Measurements from ENCODE around the gene TICAM1. TPM values are rescaled to one million over a fixed set of nuclear protein-coding genes. Genes with fewer than 3 reads are reported as not detected.
"Not testable (repeated sequence)": the region's sequence is repeated elsewhere in the genome, so short reads cannot be mapped to it uniquely, and the experiment has no call there.

TICAM1 gene
- total RNA-seq: 1.2 TPM

DNA sequence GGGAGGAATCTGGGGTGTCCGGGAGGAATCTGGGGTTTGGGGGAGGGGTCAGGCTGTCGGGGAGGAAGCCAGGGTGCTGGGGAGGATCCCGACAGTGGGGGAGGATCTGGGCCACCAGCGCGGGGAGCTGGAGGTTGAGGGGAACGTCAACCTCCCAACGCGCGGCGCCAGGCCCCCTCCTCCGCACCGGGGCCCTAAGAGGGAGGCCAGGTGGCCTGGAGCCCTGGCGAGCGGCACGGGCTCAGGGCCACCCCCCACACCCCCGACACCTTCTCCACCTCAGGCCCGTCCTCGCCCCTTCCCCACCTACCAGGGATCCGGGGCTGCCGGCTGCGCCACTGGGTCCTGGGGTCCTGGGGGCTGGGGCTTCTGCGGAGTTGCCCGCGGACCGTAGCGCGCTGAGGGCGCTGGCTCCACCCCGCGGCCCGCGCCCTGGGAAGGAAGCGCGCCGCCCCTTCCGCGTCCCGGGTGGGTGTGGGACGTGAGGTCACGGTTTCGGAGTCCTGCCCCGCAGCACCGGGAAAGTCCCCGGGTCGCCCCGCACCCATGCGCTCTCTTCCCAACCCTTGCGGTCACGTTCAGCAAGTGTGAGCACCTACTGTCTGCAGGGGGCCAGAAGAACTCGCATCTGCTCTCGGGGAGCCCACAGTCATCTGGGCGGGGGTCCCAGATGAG, at the start of gene TICAM1:
TSS of gene TICAM1 (minus strand) at position 409 of the 675 bp plus-strand sequence. CDS start 13,335 bp downstream, outside the sequence.
- FAIRE-seq (no peak), DNase-seq (ENCODE audit: low spot score in 2 of 2) (peak; percentile 63 to 80)

DNA sequence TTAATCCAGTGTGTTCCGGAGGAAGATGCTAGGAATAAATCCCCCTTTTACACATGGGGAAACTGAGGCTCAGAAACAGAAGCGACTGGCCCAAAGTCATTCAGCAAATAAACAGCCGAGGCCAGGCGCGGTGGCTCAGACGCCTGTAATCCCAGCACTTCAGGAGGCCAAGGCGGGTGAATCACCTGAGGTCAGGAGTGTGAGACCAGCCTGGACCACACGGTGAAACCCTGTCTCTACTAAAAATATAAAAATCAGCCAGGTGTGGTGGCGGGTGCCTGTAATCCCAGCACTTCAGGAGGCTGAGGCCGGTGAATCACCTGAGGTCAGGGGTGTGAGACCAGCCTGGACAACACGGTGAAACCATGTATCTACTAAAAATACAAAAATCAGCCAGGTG, 47.5 kb upstream of the TICAM1 start:
- no peak for DNase-seq (ENCODE audit: low spot score in 2 of 2)
- no peak for FAIRE-seq

DNA sequence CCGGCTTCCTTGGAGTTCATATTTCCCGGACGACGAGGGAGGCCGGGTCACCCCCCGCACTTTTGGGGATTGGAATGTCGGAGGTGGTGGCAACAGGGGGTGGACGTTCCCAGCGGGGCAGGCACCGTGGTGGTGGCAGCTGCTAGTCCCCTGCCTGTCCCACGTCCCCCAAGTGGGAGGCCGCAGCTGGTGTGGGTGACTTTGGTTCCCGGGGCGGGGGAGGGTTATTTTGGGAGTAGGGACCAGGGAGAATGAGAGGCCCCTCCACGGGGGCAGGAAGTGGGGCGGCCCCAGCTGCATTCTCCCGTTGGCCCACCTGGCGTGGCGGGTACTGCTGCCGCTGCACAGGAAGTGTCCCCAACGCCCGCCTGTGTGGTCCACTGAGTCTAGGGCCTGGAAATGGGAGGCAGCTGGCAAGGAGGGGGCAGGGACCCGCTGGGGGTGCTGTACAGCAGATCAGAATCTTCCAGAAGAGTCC, 47.0 kb upstream of the TICAM1 start:
- DNase-seq (ENCODE audit: low spot score in 2 of 2): peak; percentile 43 to 56
- no peak for FAIRE-seq

DNA sequence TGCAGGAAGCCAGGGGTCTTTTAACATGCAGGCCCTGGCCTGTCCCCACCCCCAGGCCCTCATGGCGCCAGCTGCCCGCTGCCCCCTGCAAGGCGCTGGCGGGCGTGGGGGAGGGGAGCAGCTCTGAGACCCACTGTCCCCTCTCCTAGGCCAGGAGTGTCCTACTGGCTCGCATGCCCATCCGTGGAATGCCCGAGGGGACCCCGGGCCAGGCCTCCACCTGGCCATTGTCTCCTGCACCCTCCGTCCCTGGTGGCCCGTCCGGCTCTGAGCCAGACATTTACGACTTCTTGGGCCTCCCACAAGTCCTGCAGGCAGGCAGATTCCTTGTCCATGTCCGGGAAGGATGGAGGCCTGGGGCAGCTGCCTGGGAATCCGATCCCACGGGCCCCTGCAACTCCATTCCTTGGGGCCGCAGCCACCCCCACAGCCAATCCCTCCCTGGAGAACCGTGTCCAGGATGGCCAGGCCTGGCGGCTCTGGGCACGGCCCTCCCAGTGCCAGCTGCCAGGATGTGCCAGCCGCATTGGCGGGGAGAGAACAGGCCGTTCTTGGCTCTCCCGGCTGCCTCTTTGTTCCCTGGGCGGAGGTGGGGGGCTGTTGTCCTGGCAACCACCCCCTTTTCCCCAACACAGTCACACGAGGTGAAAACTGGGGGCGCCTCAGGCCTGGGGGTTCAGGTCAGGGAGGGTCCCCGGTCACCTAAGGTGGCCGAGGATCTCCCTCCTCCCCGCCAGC, 46.4 kb upstream of the TICAM1 start:
- DNase-seq (ENCODE audit: low spot score in 2 of 2) (peak; percentile 84 to 86), FAIRE-seq (no peak)

DNA sequence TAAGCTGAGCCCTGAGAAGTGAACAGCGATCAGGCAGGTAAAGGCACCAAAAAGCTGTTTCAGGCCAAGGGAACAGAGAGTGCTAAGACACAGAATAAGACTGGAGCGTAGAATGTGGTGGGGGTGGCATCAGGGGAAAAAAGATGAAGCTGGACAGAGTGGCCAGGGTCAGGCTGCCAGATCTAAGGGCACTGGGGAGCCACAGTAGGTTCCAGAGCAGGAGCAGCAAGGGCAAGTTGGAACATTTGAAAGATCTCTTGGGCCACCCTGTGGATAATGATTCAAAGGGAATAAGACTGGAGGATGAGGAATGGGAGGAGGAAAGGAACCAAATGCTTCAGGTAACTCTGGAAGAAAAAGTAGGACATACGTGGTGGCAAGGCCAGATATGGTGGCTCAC, 42.4 kb upstream of the TICAM1 start:
- DNase-seq (ENCODE audit: low spot score in 2 of 2) (no peak), FAIRE-seq (no peak)

DNA sequence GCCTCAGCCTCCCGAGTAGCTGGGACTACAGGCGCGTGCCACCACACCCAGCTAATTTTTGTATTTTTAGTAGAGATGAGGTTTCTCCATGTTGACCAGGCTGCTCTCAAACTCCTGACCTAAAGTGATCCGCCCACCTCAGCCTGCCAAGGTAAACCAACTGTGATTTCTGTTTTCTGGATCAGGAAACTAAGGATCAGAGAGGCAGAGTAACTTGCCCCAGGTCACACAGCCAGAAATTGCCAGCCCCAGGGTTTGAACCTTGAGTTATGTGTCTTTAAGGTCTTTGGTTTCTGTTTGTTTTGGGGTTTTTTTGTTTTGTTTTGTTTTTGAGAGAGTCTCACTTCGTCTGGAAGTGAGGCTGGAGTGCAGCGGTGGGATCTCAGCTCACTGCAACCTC, 40.2 kb upstream of the TICAM1 start:
- FAIRE-seq (no peak), DNase-seq (ENCODE audit: low spot score in 2 of 2) (no peak)

DNA sequence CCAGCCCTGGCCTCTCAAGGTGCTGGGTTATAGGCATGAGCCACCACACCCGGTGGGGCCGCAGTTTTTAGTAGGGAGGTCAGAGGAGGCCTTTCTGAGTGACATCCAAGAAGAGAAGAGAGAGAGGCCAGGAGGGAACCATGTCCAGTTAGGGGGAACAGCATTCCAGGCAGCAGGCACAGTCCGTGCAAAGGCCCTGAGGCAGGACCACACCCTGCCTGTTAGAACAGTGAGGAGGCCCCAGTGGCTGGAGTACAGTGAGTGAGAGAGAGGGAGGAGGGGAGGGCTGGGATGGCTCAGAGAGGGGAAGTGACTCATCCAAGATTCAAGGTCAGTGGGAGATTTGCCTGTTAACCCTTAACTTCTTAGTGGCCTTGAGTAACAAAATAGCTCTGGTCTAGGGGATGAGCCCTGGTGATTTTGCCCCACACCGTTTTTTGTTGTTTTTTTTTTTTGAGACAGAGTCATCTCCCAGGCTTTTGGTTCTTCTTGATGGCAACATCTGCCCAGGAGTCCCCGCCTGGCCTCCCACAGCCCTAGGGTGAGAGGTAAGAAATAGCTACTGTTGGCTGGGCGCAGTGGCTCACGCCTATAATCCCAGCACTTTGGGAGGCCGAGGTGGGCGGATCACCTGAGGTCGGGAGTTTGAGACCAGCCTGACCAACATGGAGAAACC, 38.7 kb upstream of the TICAM1 start:
- DNase-seq (ENCODE audit: low spot score in 2 of 2) (no peak), FAIRE-seq (no peak)

DNA sequence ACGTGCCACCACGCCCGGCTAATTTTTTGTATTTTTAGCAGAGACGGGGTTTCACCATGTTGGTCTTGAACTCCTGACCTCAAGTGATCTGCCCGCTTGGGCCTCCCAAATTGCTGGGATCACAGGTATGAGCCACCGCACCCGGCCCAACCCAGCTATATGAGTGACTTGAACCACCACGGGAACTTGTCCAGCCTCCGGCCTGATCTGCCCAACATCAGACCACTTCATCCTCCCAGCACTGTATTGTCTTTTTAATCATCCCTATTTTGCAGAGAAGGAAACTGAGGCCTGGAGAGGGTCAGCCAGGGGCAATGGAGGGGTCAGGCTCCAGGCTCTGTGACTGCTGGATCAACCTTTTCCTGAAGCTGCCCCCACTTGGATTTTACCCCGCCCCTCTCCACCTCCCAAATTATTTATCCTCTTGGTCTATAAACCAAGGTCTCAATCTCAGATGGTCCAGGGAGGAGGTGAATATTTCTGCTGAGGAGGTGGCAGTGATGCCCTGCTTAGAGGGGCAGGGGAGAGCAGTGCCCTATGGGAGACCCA, 36.8 kb upstream of the TICAM1 start:
- FAIRE-seq (no peak), DNase-seq (ENCODE audit: low spot score in 2 of 2) (no peak)

DNA sequence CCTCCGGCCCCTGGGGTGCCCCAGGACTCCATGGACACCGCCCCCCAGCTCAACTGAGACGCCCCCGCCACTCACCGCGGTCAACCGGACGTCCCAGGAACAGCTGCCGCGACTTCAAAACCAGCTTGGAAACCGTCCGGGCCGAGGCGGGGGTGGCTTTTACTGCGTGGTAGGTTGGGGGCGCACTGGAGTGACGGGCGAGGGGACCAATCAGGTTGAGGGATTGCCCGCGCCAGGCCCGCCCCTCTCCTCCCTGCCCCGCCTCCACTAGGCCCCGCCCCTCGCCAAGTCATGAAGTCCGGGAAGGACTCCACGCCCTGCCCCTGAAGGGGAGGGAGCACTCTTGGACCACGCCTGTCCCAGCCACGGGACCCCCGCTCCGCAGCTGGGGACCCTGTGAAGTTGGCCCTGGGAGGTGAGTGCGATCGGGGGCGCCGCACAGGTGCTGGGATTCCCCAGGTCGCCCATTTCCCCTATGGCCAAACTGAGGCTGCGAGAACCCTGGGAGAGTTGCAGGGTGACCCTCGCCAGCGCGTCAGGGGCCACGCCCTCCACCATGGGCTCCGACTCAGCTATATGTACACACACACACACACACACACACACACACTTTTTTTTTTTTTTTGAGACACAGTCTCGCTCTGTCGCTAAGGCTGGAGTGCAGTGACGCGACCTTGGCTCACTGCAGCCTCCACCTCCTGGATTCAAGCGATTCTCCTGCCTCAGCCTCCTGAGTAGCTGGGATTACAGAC, 36.2 kb upstream of the TICAM1 start, which contains the start of gene PLIN3:
TSS of gene PLIN3 (minus strand) at position 134 of the 752 bp plus-strand sequence. CDS start 6,273 bp downstream, outside the sequence.
- DNase-seq (ENCODE audit: low spot score in 2 of 2) (peak; percentile 92 to 100), FAIRE-seq (no peak)

DNA sequence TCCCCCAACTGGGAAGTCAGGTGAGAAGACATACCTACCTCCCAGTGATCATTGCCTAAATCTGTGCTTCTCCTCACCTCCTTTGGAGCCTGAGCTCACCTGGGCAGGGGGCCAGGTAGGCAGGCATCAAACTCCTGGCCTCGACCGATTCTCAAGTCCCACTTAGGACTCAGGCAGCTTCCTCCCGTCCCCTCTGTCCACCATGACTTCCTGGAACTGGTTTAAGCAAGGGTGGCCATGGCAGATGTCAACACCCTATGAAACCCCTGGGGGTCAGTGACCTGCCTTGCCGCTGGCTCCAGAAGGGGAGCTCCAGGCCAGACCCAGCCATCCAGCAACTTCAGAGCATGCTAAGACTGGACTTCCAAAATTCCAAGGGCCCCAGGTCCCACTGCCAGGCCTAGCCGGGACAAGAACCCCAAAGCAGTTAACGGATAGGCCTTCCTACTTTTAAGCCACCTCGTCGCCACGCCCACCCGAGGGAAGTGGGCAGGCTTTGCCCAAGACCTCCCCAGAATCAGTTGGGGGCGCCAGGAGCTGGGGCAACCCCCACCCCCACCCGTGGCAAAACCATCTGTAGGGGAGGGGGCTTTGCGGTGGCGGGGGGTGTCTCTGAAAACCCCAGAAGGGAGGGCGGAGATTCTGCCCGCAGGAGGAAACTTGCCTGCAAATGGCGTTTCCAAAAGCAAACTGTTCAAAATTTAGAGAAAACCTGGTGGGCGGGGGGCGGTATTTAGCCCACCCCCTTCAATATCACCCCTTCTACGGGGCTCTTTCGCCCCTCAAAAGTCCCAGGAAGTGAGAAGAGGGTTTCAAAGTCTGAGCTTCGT, 35.3 kb upstream of the TICAM1 start:
- DNase-seq (ENCODE audit: low spot score in 2 of 2) (no peak), FAIRE-seq (no peak)

DNA sequence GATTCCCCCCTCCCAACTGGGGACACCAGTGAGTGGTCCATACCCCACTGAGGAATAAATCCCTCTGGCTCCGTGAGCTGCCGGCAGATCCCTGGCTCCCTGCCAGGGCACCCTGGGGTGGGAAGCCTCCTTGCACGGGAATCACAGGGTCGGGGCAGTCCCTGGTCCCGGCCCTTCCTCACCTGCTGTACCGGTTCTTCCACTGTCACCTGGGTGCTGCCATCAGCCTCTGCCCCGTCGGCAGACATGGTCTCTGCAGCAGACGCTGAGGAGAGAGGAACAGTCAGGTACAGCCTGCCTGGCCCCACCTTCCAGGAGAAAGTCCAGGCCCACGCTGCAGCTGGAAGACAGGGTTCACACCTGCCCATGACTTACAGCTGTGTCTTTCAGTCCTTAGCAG, 29.6 kb upstream of the TICAM1 start:
- DNase-seq (ENCODE audit: low spot score in 2 of 2) (no peak), FAIRE-seq (no peak)

DNA sequence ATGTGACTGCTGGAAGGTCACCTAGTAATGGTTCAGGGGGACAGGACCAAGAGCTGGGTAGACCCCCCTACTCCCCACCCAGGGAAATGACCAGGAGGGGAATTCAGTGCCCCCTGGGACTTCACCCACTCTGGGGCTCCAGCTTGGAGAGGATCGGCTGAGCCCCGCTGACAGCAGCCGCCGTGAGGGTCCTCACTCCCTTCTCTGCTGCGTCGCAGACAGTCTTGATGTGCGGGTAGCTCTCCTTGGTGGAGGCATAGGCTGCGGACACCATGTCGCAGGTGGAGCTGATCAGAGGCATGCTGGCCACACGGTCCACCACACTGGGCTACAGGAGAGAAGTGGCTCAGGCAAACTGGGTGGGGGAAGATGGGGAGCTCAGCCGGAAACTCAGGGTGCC, 28.2 kb upstream of the TICAM1 start:
- DNase-seq (ENCODE audit: low spot score in 2 of 2) (no peak), FAIRE-seq (no peak)

DNA sequence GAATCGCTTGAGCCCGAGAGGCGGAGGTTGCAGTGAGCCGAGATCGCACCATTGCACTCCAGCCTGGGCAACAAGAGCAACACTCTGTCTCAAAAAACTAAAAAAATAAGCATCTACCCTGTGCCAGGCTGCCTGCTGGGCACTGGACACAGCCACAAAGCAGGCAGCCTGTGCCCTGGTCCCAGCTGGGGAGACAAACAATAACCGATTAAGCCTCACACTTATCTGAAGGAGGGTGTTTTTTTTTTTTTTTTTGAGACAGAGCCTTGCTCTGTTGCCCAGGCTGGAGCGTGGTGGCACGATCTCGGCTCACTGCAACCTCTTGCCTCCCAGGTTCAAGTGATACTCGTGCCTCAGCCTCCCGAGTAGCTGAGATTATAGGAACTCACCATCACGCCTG, 25.0 kb upstream of the TICAM1 start:
- DNase-seq (ENCODE audit: low spot score in 2 of 2): peak in 1 of 2 donors; percentile 46
- not testable (repeated sequence) for FAIRE-seq

DNA sequence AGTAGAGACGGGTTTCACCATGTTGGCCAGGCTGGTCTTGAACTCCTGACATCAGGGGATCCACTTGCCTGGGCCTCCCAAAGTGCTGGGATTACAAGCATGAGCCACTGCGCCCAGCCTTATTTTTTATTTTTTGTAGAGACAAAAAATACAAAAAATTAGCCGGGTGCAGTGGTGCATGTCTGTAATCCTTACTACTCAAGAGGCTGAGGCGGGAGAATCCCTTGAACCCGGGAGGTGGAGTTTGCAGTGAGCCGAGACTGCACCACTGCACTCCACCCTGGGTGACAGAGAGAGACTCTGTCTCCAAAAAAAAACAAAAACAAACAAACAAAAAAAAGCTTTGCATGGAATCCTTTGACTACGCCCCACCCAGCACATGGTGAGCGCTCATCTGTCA, 22.0 kb upstream of the TICAM1 start:
- not testable (repeated sequence) for FAIRE-seq; DNase-seq (ENCODE audit: low spot score in 2 of 2)

DNA sequence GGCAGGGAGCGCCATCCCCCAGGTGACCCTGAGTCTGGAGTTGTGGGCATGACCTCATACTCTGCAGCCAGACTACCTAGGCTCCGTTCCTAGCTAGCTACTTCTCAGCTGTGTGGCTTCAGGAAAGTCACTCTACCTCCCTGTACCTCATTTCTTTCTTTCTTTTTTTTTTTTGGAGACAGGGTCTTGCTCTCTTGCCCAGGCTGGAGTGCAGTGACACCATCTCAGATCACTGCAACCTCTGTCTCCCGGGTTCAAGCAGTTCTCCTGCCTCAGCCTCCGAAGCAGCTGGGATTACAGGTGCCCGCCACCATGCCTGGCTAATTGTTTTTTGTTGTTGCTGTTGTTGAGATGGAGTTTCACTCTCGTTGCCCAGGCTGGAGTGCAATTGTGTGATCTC, 21.0 kb upstream of the TICAM1 start:
- FAIRE-seq (no peak), DNase-seq (ENCODE audit: low spot score in 2 of 2) (no peak)

DNA sequence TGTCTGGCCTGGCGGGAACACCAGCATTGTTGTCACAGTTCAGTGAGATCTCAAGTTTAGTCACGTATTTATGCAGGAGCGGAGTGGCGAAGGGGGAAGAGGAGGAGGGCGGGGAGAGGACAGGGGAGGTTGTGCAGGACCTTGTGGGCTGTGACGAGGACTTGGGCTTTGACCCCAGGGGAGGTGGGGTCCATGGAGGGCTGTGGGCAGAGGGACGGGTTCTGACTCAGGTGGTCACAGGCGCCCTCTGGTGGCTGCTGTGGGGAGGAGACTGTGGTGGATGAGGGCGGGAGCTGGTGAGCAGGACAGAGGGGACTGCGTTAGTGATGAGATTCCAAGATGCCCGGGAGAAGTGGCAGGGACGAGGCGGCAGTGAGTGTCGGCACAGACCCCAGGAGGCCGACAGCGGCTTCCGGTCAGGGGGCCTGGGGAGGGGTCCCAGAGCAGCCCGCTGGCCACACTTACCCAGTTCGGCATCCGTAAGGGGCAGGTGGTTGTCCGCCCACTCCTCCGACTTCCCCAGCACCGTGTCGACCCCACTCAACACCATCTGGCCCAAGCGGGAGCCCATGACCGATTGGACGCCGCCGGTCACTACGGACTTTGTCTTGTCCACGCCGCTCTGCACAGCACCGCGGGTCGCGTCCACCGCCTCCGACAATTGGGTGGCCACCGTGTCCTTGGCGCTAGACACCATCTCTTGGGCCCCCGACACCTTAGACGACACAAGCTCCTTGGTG, 20.2 kb upstream of the TICAM1 start:
- DNase-seq (ENCODE audit: low spot score in 2 of 2) (peak in 1 of 2 donors; percentile 72), FAIRE-seq (no peak)

DNA sequence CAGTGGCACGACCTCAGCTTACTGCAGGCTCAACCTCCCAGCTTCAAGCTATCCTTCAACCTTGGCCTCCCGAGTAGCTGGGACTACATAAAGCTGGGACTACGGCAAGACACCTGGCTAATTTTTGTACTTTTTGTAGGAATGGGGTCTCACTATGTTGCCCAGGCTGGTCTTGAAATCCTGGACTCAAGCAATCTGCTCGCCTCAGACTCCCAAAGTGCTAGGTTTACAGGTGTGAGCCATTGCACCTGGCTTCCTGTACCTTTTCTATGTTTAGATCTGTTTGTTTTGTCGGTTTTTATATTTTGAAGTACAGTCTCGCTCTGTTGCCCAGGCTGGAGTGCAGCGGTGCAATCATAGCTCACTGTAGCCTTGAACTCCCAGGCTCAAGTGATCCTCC, 17.5 kb upstream of the TICAM1 start:
- DNase-seq (ENCODE audit: low spot score in 2 of 2): no peak
- no peak for FAIRE-seq

DNA sequence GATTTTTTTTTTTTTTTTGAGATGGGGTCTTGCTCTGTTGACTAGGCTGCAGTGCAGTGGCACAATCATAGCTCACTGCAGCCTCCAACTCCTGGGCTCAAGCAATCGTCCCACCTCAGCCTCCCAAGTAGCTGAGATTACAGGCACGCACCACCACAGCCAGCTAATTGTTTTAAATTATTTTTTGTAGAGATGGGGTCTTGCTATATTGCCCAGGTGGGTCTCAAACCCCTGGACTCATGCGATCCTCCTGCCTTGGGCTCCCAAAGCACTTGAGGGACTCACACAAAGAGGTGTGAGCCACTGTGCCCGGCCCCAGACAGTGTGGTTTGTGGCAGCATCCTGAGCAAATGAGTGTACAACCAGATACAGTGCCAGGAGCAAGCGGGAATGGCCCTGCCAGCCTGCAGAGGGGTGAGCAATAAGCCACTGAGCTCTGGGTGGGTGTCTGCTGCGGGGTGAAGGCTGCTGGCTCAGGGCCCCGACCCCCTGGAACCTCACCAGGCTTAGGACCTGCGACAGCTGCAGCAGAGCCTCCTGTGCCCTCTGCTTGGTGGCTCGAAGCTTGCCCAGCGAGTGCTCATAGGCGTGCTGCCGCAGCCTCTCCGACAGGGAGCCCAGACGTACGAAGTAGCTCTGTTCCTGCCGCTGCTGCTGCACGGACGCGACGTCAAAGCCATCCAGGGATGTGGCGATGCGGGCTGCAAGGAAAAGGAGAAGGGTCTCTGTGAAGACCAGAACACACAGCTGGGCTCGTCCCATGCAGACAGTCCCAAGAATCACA, 15.9 kb upstream of the TICAM1 start:
- DNase-seq (ENCODE audit: low spot score in 2 of 2) (no peak), FAIRE-seq (no peak)

Data from frontal cortex (tissue), 4 donors.